Middle frontal gyrus (tissue), 1 donor: ENCODE results near the gene FOXO6.
A peak's percentile ranks its signal among the peaks of the same experiment; 100 is the strongest.

Source experiments
- DNase-seq: peaks from one replicate; pipeline ENCODE4 v3.0.0-alpha.2; 2015; ENCODE audit warnings: low spot score; ENCODE audit errors: extremely low spot score

Gene FOXO6

GRCh38 chr1:41360786-41361494 lies at the start of gene FOXO6:
Gene FOXO6 (plus strand): TSS chr1:41361434.
- peak; percentile 95 for DNase-seq

GRCh38 chr1:41312991-41313645 lies 48.1 kb upstream of the FOXO6 start:
- DNase-seq: no peak

GRCh38 chr1:41313661-41314131 lies 47.5 kb upstream of the FOXO6 start:
- DNase-seq: no peak

GRCh38 chr1:41314376-41315145 lies 46.7 kb upstream of the FOXO6 start:
- DNase-seq: no peak

- DNase-seq: no peak
These were observed 46.0 kb upstream of the FOXO6 start for GRCh38 chr1:41315146-41315822.

GRCh38 chr1:41315871-41316270 lies 45.4 kb upstream of the FOXO6 start:
- DNase-seq: no peak

GRCh38 chr1:41317361-41317760 lies 43.9 kb upstream of the FOXO6 start:
- no peak for DNase-seq

GRCh38 chr1:41318135-41318534 lies 43.1 kb upstream of the FOXO6 start:
- no peak for DNase-seq

GRCh38 chr1:41319106-41319755 lies 42.0 kb upstream of the FOXO6 start:
- no peak for DNase-seq

- DNase-seq: no peak
These were observed 41.2 kb upstream of the FOXO6 start for GRCh38 chr1:41319807-41320711.

- DNase-seq: no peak
These were observed 40.1 kb upstream of the FOXO6 start for GRCh38 chr1:41320895-41321676.

GRCh38 chr1:41322101-41322661 lies 39.1 kb upstream of the FOXO6 start:
- no peak for DNase-seq

- DNase-seq: peak; percentile 17
These were observed 38.4 kb upstream of the FOXO6 start for GRCh38 chr1:41322835-41323234.

GRCh38 chr1:41323243-41323642 lies 38.0 kb upstream of the FOXO6 start:
- DNase-seq: no peak

GRCh38 chr1:41325801-41326200 lies 35.4 kb upstream of the FOXO6 start:
- DNase-seq: no peak

GRCh38 chr1:41327383-41327999 lies 33.7 kb upstream of the FOXO6 start:
- DNase-seq: no peak

GRCh38 chr1:41328001-41328615 lies 33.1 kb upstream of the FOXO6 start:
- no peak for DNase-seq
